ENCODE data around the gene SS18.

SS18 gene

DNA sequence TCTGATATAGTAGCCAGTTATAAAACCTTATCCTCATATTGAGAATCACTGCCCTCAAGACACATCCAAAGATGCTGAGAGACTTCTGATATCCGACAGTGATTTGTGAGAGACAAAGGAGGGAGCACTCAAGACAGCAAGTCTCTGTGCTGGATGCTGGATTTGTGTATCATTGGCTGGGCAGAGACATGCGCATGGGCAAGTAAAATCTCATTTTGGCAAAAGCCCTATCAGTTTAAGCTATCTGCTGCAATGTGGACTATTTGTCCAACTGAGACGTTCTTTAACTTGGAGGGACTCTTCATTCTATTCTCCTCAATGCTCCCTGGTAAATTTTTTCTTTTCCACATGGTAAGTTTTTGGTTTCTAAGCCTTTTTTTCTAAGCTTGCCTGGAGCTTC is 107.5 kb downstream of the SS18 start:
- Histone ChIP-seq H3K4me1 (ENCODE audit: control insufficient read depth, insufficient read depth, low read length) (no peaks in the 10 kb centered on the region), H3K36me3 (ENCODE audit: control insufficient read depth, insufficient read depth, low read length) (no peaks in the 10 kb centered on the region), H3K9ac (ENCODE audit: low read length) (no peak overlapping the region), H3K4me3 (ENCODE audit: low read length) (no peak overlapping the region), H3K27me3 (ENCODE audit: control insufficient read depth, insufficient read depth, low read length) (no peaks in the 10 kb centered on the region), H3K27ac (ENCODE audit: low read depth, low read length) (no peak overlapping the region)

DNA sequence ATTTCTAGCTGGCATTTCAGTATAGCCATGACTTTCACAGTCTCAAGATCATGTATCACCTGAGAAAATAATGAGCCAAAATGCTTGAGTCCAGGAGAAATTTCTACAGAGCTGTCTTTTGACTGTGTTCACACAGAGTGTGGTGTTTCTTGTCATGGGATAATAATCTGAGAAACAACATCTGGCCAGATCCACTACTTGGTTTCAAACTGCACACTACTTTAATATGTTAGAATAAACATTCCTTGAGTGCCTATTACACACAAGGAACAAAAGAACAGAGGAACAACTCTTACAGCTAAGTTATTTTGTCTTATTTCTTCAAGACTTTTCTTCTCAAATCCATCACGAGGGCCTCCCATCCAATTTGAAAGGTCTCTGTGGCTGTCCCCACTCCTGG is 108.3 kb downstream of the SS18 start:
- Histone ChIP-seq H3K9ac (ENCODE audit: low read length) (no peak overlapping the region), H3K36me3 (ENCODE audit: control insufficient read depth, insufficient read depth, low read length) (no peaks in the 10 kb centered on the region), H3K27ac (ENCODE audit: low read depth, low read length) (no peak overlapping the region), H3K4me1 (ENCODE audit: control insufficient read depth, insufficient read depth, low read length) (no peaks in the 10 kb centered on the region), H3K4me3 (ENCODE audit: low read length) (no peak overlapping the region), H3K27me3 (ENCODE audit: control insufficient read depth, insufficient read depth, low read length) (no peaks in the 10 kb centered on the region)

DNA sequence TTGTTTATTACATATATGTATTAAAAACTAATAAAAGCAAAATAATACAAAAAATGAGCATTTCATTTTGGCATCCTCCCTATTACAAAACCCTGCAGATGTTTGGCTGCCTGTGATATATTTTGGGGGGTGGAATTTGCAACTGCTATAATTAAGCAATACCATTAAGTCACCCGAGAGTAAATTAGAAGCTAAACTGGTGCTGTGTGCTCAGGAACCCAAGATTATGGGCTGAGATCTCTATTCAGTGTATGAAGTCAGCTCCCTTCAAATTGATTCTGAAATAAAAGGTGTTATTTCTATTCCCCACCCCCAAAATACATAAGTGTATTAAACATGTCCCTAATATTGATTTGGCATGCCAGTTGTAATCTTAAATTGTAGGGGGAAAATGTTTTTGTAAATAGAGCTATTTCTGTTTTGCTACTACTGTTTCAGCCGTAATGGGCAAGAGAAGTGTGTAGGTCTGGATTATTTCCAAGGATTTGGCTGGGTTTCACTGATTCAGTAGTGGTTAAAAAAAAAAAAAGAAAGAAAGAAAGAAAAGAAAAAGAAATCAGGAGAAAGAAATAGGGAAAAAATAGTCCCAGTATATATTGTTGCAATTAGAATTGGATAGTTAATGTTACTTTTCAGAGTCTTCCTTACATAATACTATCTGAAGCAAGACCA is 110.9 kb downstream of the SS18 start:
- Histone ChIP-seq H3K4me1 (ENCODE audit: control insufficient read depth, insufficient read depth, low read length) (no peaks in the 10 kb centered on the region), H3K36me3 (ENCODE audit: control insufficient read depth, insufficient read depth, low read length) (no peaks in the 10 kb centered on the region), H3K9ac (ENCODE audit: low read length) (no peak overlapping the region), H3K27me3 (ENCODE audit: control insufficient read depth, insufficient read depth, low read length) (no peaks in the 10 kb centered on the region), H3K27ac (ENCODE audit: low read depth, low read length) (no peak overlapping the region), H3K4me3 (ENCODE audit: low read length) (no peak overlapping the region)

DNA sequence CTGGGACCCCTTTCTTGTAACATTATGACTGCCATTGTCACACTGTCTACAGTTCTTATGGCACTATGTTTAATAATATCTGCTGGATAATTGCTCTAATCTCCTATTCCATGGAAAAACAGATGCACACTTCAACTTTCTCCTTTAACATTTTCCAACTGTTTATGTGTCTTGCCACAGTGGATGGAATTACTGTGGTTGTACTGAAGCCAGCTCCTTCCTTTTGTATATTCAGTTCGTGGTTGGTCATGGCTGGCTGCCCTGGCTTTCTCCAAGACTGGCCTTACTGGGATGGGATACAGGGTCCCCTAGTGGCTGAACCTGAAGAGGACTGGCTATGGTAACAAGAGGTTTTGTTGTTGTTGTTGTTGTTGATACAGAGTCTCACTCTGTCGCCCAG is 113.9 kb downstream of the SS18 start:
- H3K9ac ChIP-seq (ENCODE audit: low read length), result no peak overlapping the region
- H3K27ac ChIP-seq (ENCODE audit: low read depth, low read length), result no peak overlapping the region
- no peaks in the 10 kb centered on the region for H3K4me1 ChIP-seq (ENCODE audit: control insufficient read depth, insufficient read depth, low read length)
- H3K4me3 ChIP-seq (ENCODE audit: low read length), result no peak overlapping the region
- no peaks in the 10 kb centered on the region for H3K36me3 ChIP-seq (ENCODE audit: control insufficient read depth, insufficient read depth, low read length)
- no peaks in the 10 kb centered on the region for H3K27me3 ChIP-seq (ENCODE audit: control insufficient read depth, insufficient read depth, low read length)

DNA sequence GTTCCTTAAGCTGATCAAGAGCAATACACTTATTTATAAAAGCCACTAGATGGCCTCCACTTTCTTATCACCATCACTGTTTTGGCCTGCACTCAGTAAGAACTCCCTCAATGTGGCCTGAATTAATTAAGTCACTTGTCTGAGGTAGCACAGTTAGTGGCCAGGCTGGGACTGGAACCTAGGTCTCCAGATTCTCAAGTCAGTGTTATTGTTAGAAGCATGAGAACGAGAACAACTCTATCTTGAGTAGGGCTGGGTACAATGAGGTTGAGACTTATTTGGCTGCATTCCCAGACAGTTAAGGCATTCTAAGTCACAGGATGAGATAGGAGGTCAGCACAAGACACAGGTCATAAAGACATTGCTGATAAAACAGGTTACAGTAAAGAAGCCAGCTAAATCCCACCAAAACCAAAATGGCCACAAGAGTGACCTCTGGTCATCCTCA is 115.8 kb downstream of the SS18 start:
- H3K9ac ChIP-seq (ENCODE audit: low read length), result no peak overlapping the region
- no peak overlapping the region for H3K4me3 ChIP-seq (ENCODE audit: low read length)
- H3K36me3 ChIP-seq (ENCODE audit: control insufficient read depth, insufficient read depth, low read length), result no peaks in the 10 kb centered on the region
- no peaks in the 10 kb centered on the region for H3K27me3 ChIP-seq (ENCODE audit: control insufficient read depth, insufficient read depth, low read length)
- no peak overlapping the region for H3K27ac ChIP-seq (ENCODE audit: low read depth, low read length)
- H3K4me1 ChIP-seq (ENCODE audit: control insufficient read depth, insufficient read depth, low read length), result no peaks in the 10 kb centered on the region

All from rectal smooth muscle tissue (tissue), 1 donor.